Tibial nerve (tissue), 4 donors: ENCODE data around the gene CD55. TPM values are rescaled to one million over a fixed set of nuclear protein-coding genes. Genes with fewer than 3 reads are reported as not detected.
A peak's percentile ranks its signal among the peaks of the same experiment; 100 is the strongest.

Source experiments
- DNase-seq, 2 donors: peaks; one replicate each; pipeline ENCODE4 v3.0.0-alpha.2; 2019; ENCODE audit warnings: low spot score in 2 of 2
- H3K27ac ChIP-seq, 4 donors: fragments of 200-600 bp; sonication (generic) in 3 of 4; one replicate each; pipeline ENCODE4 v1.5.1; 2017 to 2019; ENCODE audit warnings: mild to moderate bottlenecking in 1 of 4
- H3K27me3 ChIP-seq, 2 donors: fragments of 200-600 bp; sonication (generic) in 1 of 2; one replicate each; pipeline versions ENCODE4 v1.5.1 to v1.6.0; 2017 to 2019
- H3K36me3 ChIP-seq, 3 donors: fragments of 200-600 bp; sonication (generic); one replicate each; pipeline ENCODE4 v1.5.1; 2018 to 2019
- H3K4me1 ChIP-seq, 4 donors: fragments of 200-600 bp; sonication (generic) in 3 of 4; one replicate each; pipeline ENCODE4 v1.5.1; 2017 to 2019
- H3K4me3 ChIP-seq, 4 donors: fragments of 200-600 bp; sonication (generic) in 3 of 4; one replicate each; pipeline ENCODE4 v1.5.1; 2017 to 2019; ENCODE audit warnings: mild to moderate bottlenecking in 1 of 4, moderate library complexity in 1 of 4
- H3K9me3 ChIP-seq, 4 donors: fragments of 200-600 bp; sonication (generic) in 3 of 4; one replicate each; pipeline ENCODE4 v1.5.1; 2017 to 2019
- EP300 ChIP-seq, 2 donors: sonication (generic); formaldehyde crosslinking; IDR thresholded peaks; one replicate each; pipeline ENCODE4 v1.6.1; 2017; ENCODE audit warnings: antibody characterized with exemption in 2 of 2, mild to moderate bottlenecking in 1 of 2
- POLR2A ChIP-seq, 2 donors: fragments of 450-650 bp; IDR thresholded peaks; one replicate each; pipeline ENCODE4 v1.6.1; 2017; ENCODE audit warnings: antibody characterized with exemption in 2 of 2, mild to moderate bottlenecking in 2 of 2, moderate library complexity in 2 of 2
- WGBS, 2 donors: methylation state at CpG; one replicate each; pipeline ENCODE4 v1.1.5; 2018; 5-methylcytosine and 5-hydroxymethylcytosine counted together
- total RNA-seq, 4 donors: library from RNA; depleted of rRNA; stranded (reverse); fragments of >200 nt; gene quantifications; one replicate each; pipeline ENCODE4 v1.1.0, GENCODE V29; 2016
- TF ChIP-seq, protein P1 (sequence below), 5 experiments: fragments of 200-600 bp in 3 of 5; fragments of 450-650 bp in 2 of 5; sonication (generic) in 3 of 5; IDR thresholded peaks; one replicate each; pipeline ENCODE4 v1.5.1; 2016 to 2019; ENCODE audit warnings: antibody characterized with exemption in 5 of 5, mild to moderate bottlenecking in 3 of 5, moderate library complexity in 2 of 5

Gene CD55
- total RNA-seq, result 10 to 100 TPM; 60.8 to 94.2 (median 89.6) TPM

- DNase-seq, result peak; percentile 92 to 94
- 1% methylated on average over 48 to 53 of the region's 53 CpGs for WGBS, 2 donors
- TF ChIP-seq EP300 (IDR thresholded peaks at IDR 0.05) (peak; percentile 93 to 97), POLR2A (IDR thresholded peaks at IDR 0.05) (peak; percentile 91)
- TF ChIP-seq, protein P1, sequence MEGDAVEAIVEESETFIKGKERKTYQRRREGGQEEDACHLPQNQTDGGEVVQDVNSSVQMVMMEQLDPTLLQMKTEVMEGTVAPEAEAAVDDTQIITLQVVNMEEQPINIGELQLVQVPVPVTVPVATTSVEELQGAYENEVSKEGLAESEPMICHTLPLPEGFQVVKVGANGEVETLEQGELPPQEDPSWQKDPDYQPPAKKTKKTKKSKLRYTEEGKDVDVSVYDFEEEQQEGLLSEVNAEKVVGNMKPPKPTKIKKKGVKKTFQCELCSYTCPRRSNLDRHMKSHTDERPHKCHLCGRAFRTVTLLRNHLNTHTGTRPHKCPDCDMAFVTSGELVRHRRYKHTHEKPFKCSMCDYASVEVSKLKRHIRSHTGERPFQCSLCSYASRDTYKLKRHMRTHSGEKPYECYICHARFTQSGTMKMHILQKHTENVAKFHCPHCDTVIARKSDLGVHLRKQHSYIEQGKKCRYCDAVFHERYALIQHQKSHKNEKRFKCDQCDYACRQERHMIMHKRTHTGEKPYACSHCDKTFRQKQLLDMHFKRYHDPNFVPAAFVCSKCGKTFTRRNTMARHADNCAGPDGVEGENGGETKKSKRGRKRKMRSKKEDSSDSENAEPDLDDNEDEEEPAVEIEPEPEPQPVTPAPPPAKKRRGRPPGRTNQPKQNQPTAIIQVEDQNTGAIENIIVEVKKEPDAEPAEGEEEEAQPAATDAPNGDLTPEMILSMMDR (IDR thresholded peaks at IDR 0.05), result peak in 4 of 5 experiments; percentile 13 to 56 (median 38)
- Histone ChIP-seq H3K9me3 (no peaks in the 10 kb centered on the region), H3K27me3 (no peaks in the 10 kb centered on the region), H3K27ac (peak within 1 kb of the TSS; percentile 85 to 99 (median 94)), H3K4me1 (peaks cover 0 to 32% (median 13%) of the 10 kb centered on the region in 4 donors), H3K36me3 (peaks cover 0 to 23% (median 0%) of the 10 kb centered on the region in 3 donors), H3K4me3 (peak within 1 kb of the TSS; percentile 75 to 97 (median 84))
Observed at GRCh38 chr1:207321079-207321789, at the start of gene CD55. TSS of gene CD55 (plus strand) at chr1:207321678. CDS start at chr1:207321766, 88 bp downstream.

DNA sequence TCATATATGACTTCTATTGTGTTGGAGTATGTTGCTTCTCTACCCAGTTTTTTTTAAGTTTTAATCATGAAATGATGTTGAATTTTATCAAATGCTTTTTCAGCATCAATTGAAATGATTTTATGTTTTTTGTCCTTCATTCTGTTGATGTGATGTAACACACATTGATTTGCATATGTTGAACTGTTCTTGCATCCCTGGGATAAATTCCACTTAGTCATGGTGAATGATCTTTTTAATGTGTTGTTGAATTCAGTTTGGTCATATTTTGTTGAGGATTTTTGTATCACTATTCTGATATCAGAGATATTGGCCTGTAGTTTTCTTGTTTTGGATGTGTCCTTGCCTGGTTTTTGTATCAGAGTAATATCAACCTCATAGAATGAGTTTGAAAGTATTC lies 46.6 kb upstream of the CD55 start:
- H3K27me3 ChIP-seq, result no peaks in the 10 kb centered on the region
- no peak for TF ChIP-seq POLR2A (IDR thresholded peaks at IDR 0.05)
- TF ChIP-seq, protein P1 (IDR thresholded peaks at IDR 0.05), result no peak
- no peak for TF ChIP-seq EP300 (IDR thresholded peaks at IDR 0.05)
- H3K9me3 ChIP-seq, result peaks cover 0 to 7% (median 2%) of the 10 kb centered on the region in 4 donors
- H3K27ac ChIP-seq, result no peak overlapping the region
- no peak overlapping the region for H3K4me3 ChIP-seq
- no peak for DNase-seq
- no peaks in the 10 kb centered on the region for H3K36me3 ChIP-seq
- no peaks in the 10 kb centered on the region for H3K4me1 ChIP-seq

GRCh38 chr1:207276465-207276864 lies 45.0 kb upstream of the CD55 start:
- Histone ChIP-seq H3K4me3 (no peak overlapping the region), H3K27ac (no peak overlapping the region), H3K36me3 (no peaks in the 10 kb centered on the region), H3K9me3 (peaks cover 0 to 7% (median 2%) of the 10 kb centered on the region in 4 donors), H3K4me1 (no peaks in the 10 kb centered on the region), H3K27me3 (no peaks in the 10 kb centered on the region)
- DNase-seq, result no peak
- 92 to 94% methylated on average over 1 of the region's 1 CpG for WGBS, 2 donors
- TF ChIP-seq POLR2A (IDR thresholded peaks at IDR 0.05), result no peak
- TF ChIP-seq, protein P1 (IDR thresholded peaks at IDR 0.05), result no peak
- no peak for TF ChIP-seq EP300 (IDR thresholded peaks at IDR 0.05)

DNA sequence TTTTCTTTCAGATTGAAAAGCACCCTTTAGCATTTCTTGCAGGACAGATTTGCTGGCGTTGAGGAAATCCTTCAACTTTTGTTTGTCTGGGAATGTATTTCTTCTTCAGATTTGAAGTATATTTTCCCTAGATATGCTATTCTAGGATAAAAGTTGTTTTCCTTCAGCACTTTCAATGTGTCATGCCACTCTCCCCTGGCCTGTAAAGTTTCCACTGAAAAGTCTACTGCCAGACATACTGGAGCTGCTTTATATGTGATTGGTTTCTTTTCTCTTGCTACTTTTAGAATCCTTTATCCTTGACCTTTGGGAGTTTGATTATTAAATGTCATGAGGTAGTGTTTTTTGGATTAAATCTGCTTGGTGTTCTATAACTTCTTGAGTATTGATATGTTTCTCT lies 44.2 kb upstream of the CD55 start:
- H3K4me1 ChIP-seq, result peaks cover 0 to under 1% (median 0%) of the 10 kb centered on the region in 4 donors
- H3K4me3 ChIP-seq, result no peak overlapping the region
- no peaks in the 10 kb centered on the region for H3K27me3 ChIP-seq
- WGBS, 2 donors, result 69% methylated on average over 1 of the region's 1 CpG
- H3K27ac ChIP-seq, result no peak overlapping the region
- no peak for DNase-seq
- H3K9me3 ChIP-seq, result peaks cover 0 to 7% (median 2%) of the 10 kb centered on the region in 4 donors
- no peaks in the 10 kb centered on the region for H3K36me3 ChIP-seq
- TF ChIP-seq POLR2A (IDR thresholded peaks at IDR 0.05) (no peak), EP300 (IDR thresholded peaks at IDR 0.05) (no peak)
- TF ChIP-seq, protein P1 (IDR thresholded peaks at IDR 0.05), result no peak

GRCh38 chr1:207279652-207280051 lies 41.8 kb upstream of the CD55 start:
- H3K27ac ChIP-seq, result no peak overlapping the region
- H3K4me3 ChIP-seq, result no peak overlapping the region
- 100% methylated on average over 1 to 2 of the region's 2 CpGs for WGBS, 2 donors
- no peaks in the 10 kb centered on the region for H3K36me3 ChIP-seq
- H3K4me1 ChIP-seq, result peaks cover 0 to 16% (median 2%) of the 10 kb centered on the region in 4 donors
- no peaks in the 10 kb centered on the region for H3K9me3 ChIP-seq
- no peak for DNase-seq
- TF ChIP-seq, protein P1 (IDR thresholded peaks at IDR 0.05), result no peak
- TF ChIP-seq EP300 (IDR thresholded peaks at IDR 0.05) (no peak), POLR2A (IDR thresholded peaks at IDR 0.05) (no peak)
- H3K27me3 ChIP-seq, result no peaks in the 10 kb centered on the region
